HepG2 (cell line): ENCODE data around the gene HMCN2.

Experiments used
- ARNT ChIP-seq: fragments of 450-650 bp; IDR thresholded peaks from 2 replicates; pipeline ENCODE4 v1.6.1; 2017
- KMT2A ChIP-seq: sonication (generic); formaldehyde crosslinking; IDR thresholded peaks from 2 replicates; pipeline ENCODE4 v1.4.0; 2020; ENCODE audit warnings: missing genetic modification reagents
- NFYC ChIP-seq: IDR thresholded peaks from 2 replicates; pipeline ENCODE4 v1.6.1; 2016; ENCODE audit warnings: missing genetic modification reagents, missing compliant biosample characterization
- POLR2A ChIP-seq, 2 experiments: IDR thresholded peaks; 2 replicates each; pipeline ENCODE4 v1.6.1; 2011; ENCODE audit warnings: low read depth in 2 of 2, low read length in 2 of 2, mild to moderate bottlenecking in 1 of 2, moderate library complexity in 1 of 2; ENCODE audit not compliant: insufficient read depth in 1 of 2
- SMYD3 ChIP-seq: sonication (generic); formaldehyde crosslinking; IDR thresholded peaks from 2 replicates; pipeline ENCODE4 v1.8.1; 2023; ENCODE audit warnings: mild to moderate bottlenecking, missing genetic modification reagents
- SOX13 ChIP-seq, 3 experiments: fragments of 450-650 bp in 1 of 3; sonication (generic) in 1 of 3; formaldehyde crosslinking in 1 of 3; IDR thresholded peaks in 2 of 3; conservative IDR thresholded peaks in 1 of 3; 2 replicates each; pipeline versions ENCODE4 v1.5.0 to v1.6.1; 2016 to 2020; ENCODE audit warnings: antibody characterized with exemption in 1 of 3, mild to moderate bottlenecking in 1 of 3, missing compliant biosample characterization in 1 of 3, missing genetic modification reagents in 1 of 3, moderate library complexity in 1 of 3
- ZC3H4 ChIP-seq: sonication (generic); formaldehyde crosslinking; IDR thresholded peaks from 2 replicates; pipeline ENCODE4 v1.4.0; 2020; ENCODE audit warnings: missing genetic modification reagents, borderline replicate concordance
- ZNF317 ChIP-seq: sonication (generic); formaldehyde crosslinking; IDR thresholded peaks from 2 replicates; pipeline ENCODE4 v1.5.0; 2020; ENCODE audit warnings: mild to moderate bottlenecking, missing genetic modification reagents
- ZNF331 ChIP-seq: sonication (generic); formaldehyde crosslinking; IDR thresholded peaks from 2 replicates; pipeline ENCODE4 v1.4.0; 2020; ENCODE audit warnings: missing genetic modification reagents
- ZNF460 ChIP-seq: sonication (generic); formaldehyde crosslinking; IDR thresholded peaks from 2 replicates; pipeline ENCODE4 v1.5.1; 2020; ENCODE audit warnings: missing genetic modification reagents, mild to moderate bottlenecking, borderline replicate concordance
- ZNF746 ChIP-seq: sonication (generic); formaldehyde crosslinking; IDR thresholded peaks from 2 replicates; pipeline ENCODE4 v1.8.0; 2022; ENCODE audit warnings: mild to moderate bottlenecking, missing genetic modification reagents
- TF ChIP-seq, protein P1 (sequence below): IDR thresholded peaks from 2 replicates; pipeline ENCODE4 v1.6.1; 2016; ENCODE audit warnings: low read depth, borderline replicate concordance
- TF ChIP-seq, protein P2 (sequence below): sonication (generic); formaldehyde crosslinking; IDR thresholded peaks from 2 replicates; pipeline ENCODE4 v1.4.0; 2020; ENCODE audit warnings: missing genetic modification reagents, borderline replicate concordance

DNA sequence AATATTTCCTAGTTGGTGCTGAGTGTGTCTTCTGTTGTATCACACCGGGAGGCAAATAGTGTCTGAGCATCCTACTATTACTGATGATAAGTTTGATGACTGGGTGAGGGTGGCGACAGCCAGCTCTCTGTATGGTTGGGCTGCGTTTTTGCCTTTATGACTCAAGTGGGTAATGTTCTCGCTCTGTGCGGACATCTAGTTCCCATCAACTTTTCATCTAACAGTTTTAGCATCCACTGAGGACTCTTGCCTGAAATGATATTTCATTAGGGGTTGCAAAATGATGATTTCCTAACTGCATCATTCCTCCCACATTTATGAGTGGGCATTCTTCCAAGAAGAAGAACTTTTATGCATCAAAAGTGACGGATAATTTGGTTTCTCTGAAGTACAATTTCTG is 26.5 kb downstream of the HMCN2 start:
- TF ChIP-seq ARNT (no peak), KMT2A (CRISPR knock-in tag) (no peak), SOX13 (IDR thresholded peaks at IDR 0.05) (no peak), SOX13 (CRISPR knock-in tag; conservative IDR thresholded peaks at IDR 0.05 in 1 of 2, IDR thresholded peaks at IDR 0.05 in 1 of 2) (no peak), ZNF746 (CRISPR knock-in tag) (no peak), ZNF331 (no peak), POLR2A (IDR thresholded peaks at IDR 0.05; ENCODE audit: insufficient read depth in 1 of 2, low read depth in 2 of 2, low read length in 2 of 2) (no peak), ZNF460 (CRISPR knock-in tag) (no peak), SMYD3 (CRISPR knock-in tag) (no peak), NFYC (no peak), ZC3H4 (no peak), ZNF317 (no peak)
- TF ChIP-seq, protein P1, sequence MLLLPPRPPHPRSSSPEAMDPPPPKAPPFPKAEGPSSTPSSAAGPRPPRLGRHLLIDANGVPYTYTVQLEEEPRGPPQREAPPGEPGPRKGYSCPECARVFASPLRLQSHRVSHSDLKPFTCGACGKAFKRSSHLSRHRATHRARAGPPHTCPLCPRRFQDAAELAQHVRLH (CRISPR knock-in tag): no peak
- TF ChIP-seq, protein P2, sequence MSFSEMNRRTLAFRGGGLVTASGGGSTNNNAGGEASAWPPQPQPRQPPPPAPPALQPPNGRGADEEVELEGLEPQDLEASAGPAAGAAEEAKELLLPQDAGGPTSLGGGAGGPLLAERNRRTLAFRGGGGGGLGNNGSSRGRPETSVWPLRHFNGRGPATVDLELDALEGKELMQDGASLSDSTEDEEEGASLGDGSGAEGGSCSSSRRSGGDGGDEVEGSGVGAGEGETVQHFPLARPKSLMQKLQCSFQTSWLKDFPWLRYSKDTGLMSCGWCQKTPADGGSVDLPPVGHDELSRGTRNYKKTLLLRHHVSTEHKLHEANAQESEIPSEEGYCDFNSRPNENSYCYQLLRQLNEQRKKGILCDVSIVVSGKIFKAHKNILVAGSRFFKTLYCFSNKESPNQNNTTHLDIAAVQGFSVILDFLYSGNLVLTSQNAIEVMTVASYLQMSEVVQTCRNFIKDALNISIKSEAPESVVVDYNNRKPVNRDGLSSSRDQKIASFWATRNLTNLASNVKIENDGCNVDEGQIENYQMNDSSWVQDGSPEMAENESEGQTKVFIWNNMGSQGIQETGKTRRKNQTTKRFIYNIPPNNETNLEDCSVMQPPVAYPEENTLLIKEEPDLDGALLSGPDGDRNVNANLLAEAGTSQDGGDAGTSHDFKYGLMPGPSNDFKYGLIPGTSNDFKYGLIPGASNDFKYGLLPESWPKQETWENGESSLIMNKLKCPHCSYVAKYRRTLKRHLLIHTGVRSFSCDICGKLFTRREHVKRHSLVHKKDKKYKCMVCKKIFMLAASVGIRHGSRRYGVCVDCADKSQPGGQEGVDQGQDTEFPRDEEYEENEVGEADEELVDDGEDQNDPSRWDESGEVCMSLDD (CRISPR knock-in tag): no peak
